ENCODE results near the gene HSD17B12.

- no peak for TF ChIP-seq CTCF (IDR thresholded peaks at IDR 0.05)
- TF ChIP-seq POLR2AphosphoS5 (IDR thresholded peaks at IDR 0.05): no peak
- TF ChIP-seq POLR2A (IDR thresholded peaks at IDR 0.05): no peak
These were observed 12.5 kb downstream of the HSD17B12 start for GRCh38 chr11:43693069-43693468.
